Suprapubic skin (tissue), 4 donors: ENCODE results near the gene NR1H4.

Source experiments
- CTCF ChIP-seq, 2 donors: fragments of 200-600 bp in 1 of 2; fragments of 450-650 bp in 1 of 2; sonication (generic) in 1 of 2; IDR thresholded peaks; one replicate each; pipeline ENCODE4 v1.5.1; 2016 to 2019; ENCODE audit warnings: antibody characterized with exemption in 2 of 2, mild to moderate bottlenecking in 1 of 2, moderate library complexity in 1 of 2
- EP300 ChIP-seq: sonication (generic); formaldehyde crosslinking; IDR thresholded peaks from one replicate; pipeline ENCODE4 v1.6.1; 2017; ENCODE audit warnings: antibody characterized with exemption
- POLR2A ChIP-seq, 2 donors: fragments of 450-650 bp; IDR thresholded peaks; one replicate each; pipeline ENCODE4 v1.6.1; 2017; ENCODE audit warnings: antibody characterized with exemption in 2 of 2, mild to moderate bottlenecking in 2 of 2, moderate library complexity in 2 of 2
- POLR2AphosphoS5 ChIP-seq, 3 donors: sonication (generic); formaldehyde crosslinking; IDR thresholded peaks; one replicate each; pipeline ENCODE4 v1.6.1; 2017; ENCODE audit warnings: antibody characterized with exemption in 3 of 3

GRCh38 chr12:100491104-100491503 is 17.4 kb downstream of the NR1H4 start:
- no peak for TF ChIP-seq CTCF (IDR thresholded peaks at IDR 0.05)
- TF ChIP-seq EP300: no peak
- TF ChIP-seq POLR2A (IDR thresholded peaks at IDR 0.05): no peak
- no peak for TF ChIP-seq POLR2AphosphoS5 (IDR thresholded peaks at IDR 0.05)
